ENCODE data around the gene PDPK1.
A peak's percentile ranks its signal among the peaks of the same experiment; 100 is the strongest.
"Not testable (repeated sequence)": the region's sequence is repeated elsewhere in the genome, so short reads cannot be mapped to it uniquely, and the experiment has no call there.

PDPK1 gene

DNA sequence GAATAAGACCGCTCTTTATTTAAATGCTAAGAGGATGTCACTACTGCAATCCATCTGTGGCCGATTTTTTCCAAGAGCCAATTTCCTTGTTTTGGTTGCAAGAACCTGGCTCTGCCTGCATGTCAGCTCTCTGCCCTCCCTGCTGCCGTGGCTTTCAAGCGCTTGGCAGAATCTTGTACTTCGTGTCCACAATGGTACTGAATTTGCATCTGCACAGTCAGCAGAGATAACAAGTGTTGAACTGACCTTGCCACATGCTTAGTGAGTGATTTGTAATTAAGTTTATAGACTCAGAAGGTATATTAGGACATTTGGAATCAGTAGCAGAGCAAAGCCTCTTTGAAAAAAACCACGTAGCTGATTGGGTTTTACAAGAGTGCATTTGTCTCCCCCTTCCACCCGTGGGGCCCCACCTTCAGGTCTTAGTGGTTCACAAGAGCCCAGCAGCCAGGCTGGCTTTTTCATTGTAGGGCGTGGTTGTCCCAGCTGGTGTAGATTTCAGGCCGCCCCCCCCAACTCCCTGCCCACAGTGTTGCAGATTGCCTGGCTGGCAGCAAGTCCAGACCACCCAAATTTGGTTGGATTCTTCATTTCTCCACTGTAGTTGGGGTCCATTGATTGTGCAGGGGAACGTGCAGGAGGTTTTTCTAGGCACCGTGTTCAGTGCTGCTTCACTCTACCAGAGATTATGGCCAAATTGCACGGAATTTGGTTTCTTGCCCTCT, 63.6 kb downstream of the PDPK1 start:
- not testable (repeated sequence) for H3K36me3 ChIP-seq (ENCODE audit: insufficient read depth); H3K4me3 ChIP-seq (IDR thresholded peaks at IDR 0.05; ENCODE audit: insufficient read depth, low read depth, low read length); H3K9ac ChIP-seq; H4K20me1 ChIP-seq (ENCODE audit: insufficient read depth); H3K4me2 ChIP-seq; H3K27ac ChIP-seq; H2AFZ ChIP-seq (ENCODE audit: low read depth); H3K27me3 ChIP-seq (ENCODE audit: insufficient read depth, low read depth)
- peaks cover 24% of the 10 kb centered on the region for H3K79me2 ChIP-seq (ENCODE audit: insufficient read depth, low read depth)
- H3K4me1 ChIP-seq (ENCODE audit: low read depth, poor library complexity, severe bottlenecking): peaks cover 12% of the 10 kb centered on the region

DNA sequence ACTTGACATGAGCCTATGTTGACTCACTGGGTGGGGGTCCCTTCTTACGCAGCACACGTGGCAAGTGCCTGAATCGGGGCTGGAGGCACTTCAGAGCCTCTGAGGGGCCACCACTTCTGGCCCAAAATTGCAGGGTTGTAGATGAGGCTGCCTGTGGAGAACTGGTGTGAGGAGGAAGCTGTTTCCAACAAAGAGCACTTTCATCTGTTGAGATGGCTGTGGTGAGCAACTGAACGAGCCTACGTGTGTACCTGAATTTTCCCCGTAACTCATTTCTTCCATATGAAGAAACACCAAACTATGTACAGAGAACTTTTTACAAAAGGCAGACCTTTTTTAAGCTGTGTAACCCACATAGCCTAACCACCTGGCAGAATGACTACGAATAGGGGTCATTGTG, 64.4 kb downstream of the PDPK1 start:
- Histone ChIP-seq H3K4me1 (ENCODE audit: low read depth, poor library complexity, severe bottlenecking) (peaks cover 12% of the 10 kb centered on the region), H3K79me2 (ENCODE audit: insufficient read depth, low read depth) (peaks cover 24% of the 10 kb centered on the region), H3K4me2 (peak overlapping the region; percentile 96; the same call in 1 of the 2 replicates)
- H3K9ac ChIP-seq; H4K20me1 ChIP-seq (ENCODE audit: insufficient read depth); H3K4me3 ChIP-seq (IDR thresholded peaks at IDR 0.05; ENCODE audit: insufficient read depth, low read depth, low read length); H2AFZ ChIP-seq (ENCODE audit: low read depth); H3K27ac ChIP-seq; H3K27me3 ChIP-seq (ENCODE audit: insufficient read depth, low read depth); H3K36me3 ChIP-seq (ENCODE audit: insufficient read depth): not testable (repeated sequence)

DNA sequence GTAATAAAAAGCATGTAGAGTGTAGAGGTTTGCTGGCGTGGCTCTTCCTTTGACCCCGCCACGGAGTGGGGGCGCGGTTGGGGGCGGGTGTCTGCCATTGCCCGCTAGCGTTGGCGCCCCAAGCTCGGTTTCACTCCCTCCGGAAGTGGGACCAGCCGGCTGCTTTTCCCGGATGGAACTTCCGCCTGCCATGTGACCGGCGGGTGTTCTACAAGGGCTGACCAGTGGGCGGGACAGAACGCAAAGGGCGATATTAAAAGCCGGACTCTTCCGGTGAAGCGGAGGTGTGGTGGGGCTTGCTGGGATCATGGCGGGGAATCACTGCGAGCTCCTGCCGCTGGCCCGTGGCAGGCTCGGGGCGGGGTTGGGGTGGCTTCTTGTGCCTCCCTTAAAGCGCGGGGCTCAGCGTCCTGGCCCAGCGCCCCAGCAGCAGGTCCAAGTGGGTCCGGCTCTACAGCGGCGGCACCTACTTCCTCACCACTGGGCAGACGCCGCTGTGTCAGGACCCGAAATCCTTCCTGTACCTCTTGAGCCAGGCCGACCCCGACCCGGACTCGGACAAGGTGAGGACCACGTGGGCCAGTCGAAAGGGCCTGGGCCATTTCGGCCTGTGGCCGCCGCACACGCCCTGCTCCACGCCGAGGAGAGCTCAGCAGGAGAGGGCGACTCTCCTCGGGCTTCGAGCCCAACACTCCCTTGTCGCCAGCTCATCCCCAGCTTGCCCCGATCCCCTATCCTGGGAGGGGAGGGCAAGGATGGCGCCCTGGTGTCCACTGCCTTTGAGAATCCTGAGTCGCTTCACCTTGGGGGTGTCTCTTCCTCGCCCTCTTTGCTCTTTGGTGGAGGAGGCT, 65.6 kb downstream of the PDPK1 start:
- Histone ChIP-seq H3K79me2 (ENCODE audit: insufficient read depth, low read depth) (peaks cover 32% of the 10 kb centered on the region), H4K20me1 (ENCODE audit: insufficient read depth) (no peaks in the 10 kb centered on the region), H2AFZ (ENCODE audit: low read depth) (peak overlapping the region; percentile 66), H3K9ac (peak overlapping the region; percentile 70), H3K27ac (peak overlapping the region; percentile 39; the same call in 1 of the 2 replicates), H3K4me2 (peak overlapping the region; percentile 96), H3K27me3 (ENCODE audit: insufficient read depth, low read depth) (no peaks in the 10 kb centered on the region), H3K36me3 (ENCODE audit: insufficient read depth) (no peaks in the 10 kb centered on the region; the same call in 1 of the 2 replicates), H3K4me3 (IDR thresholded peaks at IDR 0.05; ENCODE audit: insufficient read depth, low read depth, low read length) (no peak overlapping the region), H3K4me1 (ENCODE audit: low read depth, poor library complexity, severe bottlenecking) (peaks cover 12% of the 10 kb centered on the region)
- TF ChIP-seq, protein P1, sequence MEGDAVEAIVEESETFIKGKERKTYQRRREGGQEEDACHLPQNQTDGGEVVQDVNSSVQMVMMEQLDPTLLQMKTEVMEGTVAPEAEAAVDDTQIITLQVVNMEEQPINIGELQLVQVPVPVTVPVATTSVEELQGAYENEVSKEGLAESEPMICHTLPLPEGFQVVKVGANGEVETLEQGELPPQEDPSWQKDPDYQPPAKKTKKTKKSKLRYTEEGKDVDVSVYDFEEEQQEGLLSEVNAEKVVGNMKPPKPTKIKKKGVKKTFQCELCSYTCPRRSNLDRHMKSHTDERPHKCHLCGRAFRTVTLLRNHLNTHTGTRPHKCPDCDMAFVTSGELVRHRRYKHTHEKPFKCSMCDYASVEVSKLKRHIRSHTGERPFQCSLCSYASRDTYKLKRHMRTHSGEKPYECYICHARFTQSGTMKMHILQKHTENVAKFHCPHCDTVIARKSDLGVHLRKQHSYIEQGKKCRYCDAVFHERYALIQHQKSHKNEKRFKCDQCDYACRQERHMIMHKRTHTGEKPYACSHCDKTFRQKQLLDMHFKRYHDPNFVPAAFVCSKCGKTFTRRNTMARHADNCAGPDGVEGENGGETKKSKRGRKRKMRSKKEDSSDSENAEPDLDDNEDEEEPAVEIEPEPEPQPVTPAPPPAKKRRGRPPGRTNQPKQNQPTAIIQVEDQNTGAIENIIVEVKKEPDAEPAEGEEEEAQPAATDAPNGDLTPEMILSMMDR (conservative IDR thresholded peaks at IDR 0.05; ENCODE audit: low read depth, low read length): no peak

DNA sequence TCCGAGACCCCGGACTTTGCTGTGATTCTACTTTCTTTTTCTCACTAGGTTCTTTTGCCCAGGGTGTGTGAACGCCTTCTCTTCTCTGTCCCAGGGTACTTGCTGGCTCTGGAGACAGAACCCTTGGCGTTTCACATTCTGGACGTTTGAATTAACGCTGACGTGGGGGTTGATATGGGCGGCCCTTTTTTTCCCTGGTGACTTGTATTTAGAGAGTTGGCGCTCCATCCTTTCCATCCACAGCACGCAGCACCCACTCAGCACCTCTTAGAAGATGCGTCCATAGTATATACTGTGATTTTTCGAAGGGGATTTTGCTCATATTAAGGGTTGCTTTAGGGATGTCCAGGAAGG, 66.2 kb downstream of the PDPK1 start:
- Histone ChIP-seq H3K79me2 (ENCODE audit: insufficient read depth, low read depth) (peaks cover 32% of the 10 kb centered on the region), H3K4me2 (peak overlapping the region; percentile 94), H3K9ac (peak overlapping the region; percentile 70; the same call in 1 of the 2 replicates), H2AFZ (ENCODE audit: low read depth) (peak overlapping the region; percentile 66; the same call in 1 of the 2 replicates), H3K27ac (peak overlapping the region; percentile 39; the same call in 1 of the 2 replicates), H3K4me1 (ENCODE audit: low read depth, poor library complexity, severe bottlenecking) (peaks cover 12% of the 10 kb centered on the region)
- not testable (repeated sequence) for H3K27me3 ChIP-seq (ENCODE audit: insufficient read depth, low read depth); H3K4me3 ChIP-seq (IDR thresholded peaks at IDR 0.05; ENCODE audit: insufficient read depth, low read depth, low read length); H3K36me3 ChIP-seq (ENCODE audit: insufficient read depth); H4K20me1 ChIP-seq (ENCODE audit: insufficient read depth)

DNA sequence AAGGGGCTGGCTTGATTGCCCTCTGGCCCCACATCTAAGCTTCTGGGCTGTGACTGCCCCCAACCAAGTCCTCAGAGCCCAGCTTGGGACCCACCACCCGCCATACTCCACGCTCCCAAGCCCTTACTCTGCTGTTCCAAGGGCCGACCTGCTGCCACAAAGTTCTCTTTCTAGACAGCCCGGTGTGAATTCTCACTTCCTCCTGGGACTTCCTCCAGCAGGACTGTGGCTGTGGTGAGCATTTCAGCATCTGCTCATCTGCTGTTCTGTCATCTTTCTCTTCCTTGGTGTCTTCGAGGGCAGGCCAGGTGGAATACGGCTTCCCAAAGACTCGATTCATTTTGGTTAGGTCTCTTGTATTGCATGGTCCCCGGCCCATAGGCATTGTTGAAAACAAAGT, 69.0 kb downstream of the PDPK1 start:
- not testable (repeated sequence) for H3K27me3 ChIP-seq (ENCODE audit: insufficient read depth, low read depth); H3K4me3 ChIP-seq (IDR thresholded peaks at IDR 0.05; ENCODE audit: insufficient read depth, low read depth, low read length); H3K36me3 ChIP-seq (ENCODE audit: insufficient read depth); H3K27ac ChIP-seq; H3K4me1 ChIP-seq (ENCODE audit: low read depth, poor library complexity, severe bottlenecking); H3K9ac ChIP-seq; H2AFZ ChIP-seq (ENCODE audit: low read depth); H4K20me1 ChIP-seq (ENCODE audit: insufficient read depth); H3K4me2 ChIP-seq
- H3K79me2 ChIP-seq (ENCODE audit: insufficient read depth, low read depth): peaks cover 32% of the 10 kb centered on the region

DNA sequence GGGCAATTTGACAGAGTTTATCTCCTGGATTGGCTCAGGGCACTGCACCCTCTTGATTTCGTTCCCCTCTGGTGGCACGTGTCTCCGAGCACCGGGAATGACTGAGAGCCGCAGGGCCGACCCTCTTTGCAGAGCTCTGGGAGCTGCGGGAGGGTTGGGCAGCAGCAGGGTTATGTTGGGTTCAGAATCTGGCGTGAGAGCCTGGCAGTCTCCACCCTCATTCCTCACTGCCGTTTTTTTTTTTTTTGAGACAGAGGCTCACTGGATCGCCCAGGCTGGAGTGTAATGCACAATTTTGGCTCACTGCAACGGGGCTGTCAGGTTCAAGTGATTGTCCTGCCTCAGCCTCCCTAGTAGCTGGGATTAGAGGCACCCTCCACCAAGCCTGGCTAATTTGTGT, 71.5 kb downstream of the PDPK1 start:
- H3K4me3 ChIP-seq (IDR thresholded peaks at IDR 0.05; ENCODE audit: insufficient read depth, low read depth, low read length); H3K4me2 ChIP-seq; H3K27me3 ChIP-seq (ENCODE audit: insufficient read depth, low read depth); H4K20me1 ChIP-seq (ENCODE audit: insufficient read depth); H3K4me1 ChIP-seq (ENCODE audit: low read depth, poor library complexity, severe bottlenecking); H3K36me3 ChIP-seq (ENCODE audit: insufficient read depth); H2AFZ ChIP-seq (ENCODE audit: low read depth); H3K27ac ChIP-seq; H3K9ac ChIP-seq: not testable (repeated sequence)
- peaks cover 20% of the 10 kb centered on the region for H3K79me2 ChIP-seq (ENCODE audit: insufficient read depth, low read depth)
